GM21526 (cell line): ENCODE measurements around the gene UXT.
A peak's percentile ranks its signal among the peaks of the same experiment; 100 is the strongest.

Experiments used
- ATAC-seq: cut with Tn5 transposase; IDR thresholded peaks from one replicate; pipeline ENCODE4 v1.9.1; 2021; ENCODE audit warnings: moderate library complexity; ENCODE audit not compliant: unreplicated experiment, low FRiP score

The UXT gene

DNA sequence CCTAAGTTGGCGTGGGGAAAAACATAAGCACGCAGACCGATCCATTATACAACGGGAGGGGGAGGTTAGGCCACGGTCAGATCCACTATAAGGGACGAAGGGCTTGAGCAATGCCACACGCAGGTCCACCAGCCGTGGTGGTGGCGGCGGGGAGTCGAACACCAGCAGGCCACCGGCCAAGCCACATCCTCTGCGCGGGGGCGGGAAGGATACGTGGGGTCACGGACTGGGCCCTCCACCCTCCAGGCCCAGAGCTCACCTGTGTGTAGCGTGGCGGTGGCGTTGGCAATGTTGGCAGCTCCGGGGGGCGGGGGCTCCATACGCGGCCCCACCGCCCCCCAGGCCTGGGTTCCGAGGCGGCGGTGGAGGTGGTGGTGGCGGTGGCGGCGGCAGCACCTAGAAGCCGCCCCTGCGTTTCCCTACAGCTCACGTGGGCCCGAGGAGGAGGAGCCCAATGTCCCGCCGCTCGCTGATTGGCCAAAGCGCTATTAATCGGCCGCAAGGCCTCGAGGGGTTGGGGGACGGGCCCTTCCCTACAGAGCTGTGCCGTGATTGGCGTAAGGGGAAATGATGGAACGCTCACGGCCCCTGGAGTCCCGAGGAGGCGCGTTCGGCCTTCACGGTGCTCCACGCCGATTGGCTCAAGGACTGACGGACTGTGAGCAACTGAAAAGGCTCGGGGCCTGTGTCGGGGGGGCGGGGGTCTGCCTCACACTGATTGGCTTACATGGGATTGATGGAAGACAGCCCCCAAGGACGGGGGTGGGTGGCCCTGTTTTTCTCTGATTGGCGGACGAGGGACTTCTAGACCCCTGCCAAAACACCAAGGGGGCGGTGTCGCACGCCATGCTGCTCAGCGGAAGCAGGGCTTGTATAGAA, 8.6 kb downstream of the UXT start, which contains the start of gene ELK1:
ELK1 (minus strand) TSS at position 400 of the 879 bp plus-strand sequence. CDS start 9,122 bp downstream, outside the sequence.
- peak; percentile 79 for ATAC-seq

DNA sequence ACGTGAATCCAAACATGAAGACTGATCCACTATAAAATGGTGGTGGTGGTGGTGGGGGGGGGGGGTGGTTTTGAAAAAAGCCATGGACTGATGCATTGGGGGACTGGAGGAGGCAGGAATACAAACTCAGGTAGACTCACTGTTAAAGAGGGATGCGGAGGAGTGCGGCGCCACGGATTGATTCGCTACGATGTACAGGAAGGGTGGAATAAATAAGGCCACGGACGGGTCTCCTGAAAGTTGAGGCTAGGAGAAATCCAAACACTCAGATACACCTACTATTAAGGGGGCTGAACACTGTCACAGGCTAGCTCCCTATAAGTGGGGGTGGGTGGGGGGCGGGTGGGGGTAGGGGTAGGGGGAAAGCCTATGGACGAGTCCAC, 9.2 kb downstream of the UXT start:
- no peak for ATAC-seq

DNA sequence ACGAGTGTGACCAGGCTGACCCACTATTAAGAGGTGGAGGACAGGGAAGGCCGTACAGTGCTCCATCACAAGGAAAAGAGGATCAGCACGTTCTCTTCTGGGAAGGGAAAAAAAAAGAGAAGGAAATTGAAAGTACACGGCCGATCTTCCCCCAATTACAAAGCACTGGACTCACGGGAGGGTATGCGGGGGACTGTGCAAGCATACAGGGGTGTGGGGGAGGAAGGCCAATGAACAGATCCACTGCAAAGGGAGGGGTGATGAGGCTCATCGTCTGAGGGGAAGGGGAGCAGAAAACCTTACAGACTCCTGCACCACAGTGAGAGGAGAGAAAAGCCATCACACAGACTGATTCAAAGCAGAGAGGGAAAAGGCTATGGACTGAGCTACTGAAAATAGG, 9.7 kb downstream of the UXT start:
- no peak for ATAC-seq

DNA sequence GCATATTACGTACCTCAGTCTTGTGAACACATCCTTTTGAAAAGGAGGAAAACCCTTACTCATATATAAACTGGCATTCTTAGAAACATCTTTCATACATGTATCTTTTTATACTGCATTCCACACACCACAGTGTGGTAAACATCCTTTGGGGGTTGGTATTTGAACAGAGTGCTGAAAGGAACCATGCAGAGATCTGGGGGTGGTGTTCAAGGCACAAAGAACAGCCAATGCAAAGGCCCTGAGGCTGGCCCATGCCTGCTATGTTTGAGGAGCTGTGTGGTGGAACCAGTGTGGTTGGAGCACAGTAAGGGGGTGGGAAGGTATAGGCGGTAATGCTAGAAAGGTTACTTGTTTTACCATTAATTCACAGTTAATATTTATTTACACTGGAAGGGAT, 10.6 kb downstream of the UXT start:
- no peak for ATAC-seq

DNA sequence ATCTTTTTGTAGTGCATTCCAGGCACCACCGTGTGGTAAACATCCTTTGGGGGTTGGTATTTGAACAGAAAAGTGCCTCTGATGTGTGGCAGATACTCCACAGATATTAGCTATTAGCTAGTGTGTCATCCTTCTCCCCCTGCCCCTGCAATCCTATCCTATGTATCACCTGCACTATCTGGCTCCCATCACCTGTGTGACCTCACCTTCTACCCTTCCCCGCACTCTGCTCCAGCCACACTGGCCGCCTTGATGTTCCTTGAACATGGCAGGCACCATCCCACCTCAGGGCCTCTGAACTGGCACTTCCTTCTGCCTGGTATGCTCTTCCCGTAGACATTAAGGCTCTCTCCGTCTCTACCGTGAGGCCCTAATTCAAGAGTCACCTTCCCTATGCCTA, 12.3 kb downstream of the UXT start:
- ATAC-seq = no peak

DNA sequence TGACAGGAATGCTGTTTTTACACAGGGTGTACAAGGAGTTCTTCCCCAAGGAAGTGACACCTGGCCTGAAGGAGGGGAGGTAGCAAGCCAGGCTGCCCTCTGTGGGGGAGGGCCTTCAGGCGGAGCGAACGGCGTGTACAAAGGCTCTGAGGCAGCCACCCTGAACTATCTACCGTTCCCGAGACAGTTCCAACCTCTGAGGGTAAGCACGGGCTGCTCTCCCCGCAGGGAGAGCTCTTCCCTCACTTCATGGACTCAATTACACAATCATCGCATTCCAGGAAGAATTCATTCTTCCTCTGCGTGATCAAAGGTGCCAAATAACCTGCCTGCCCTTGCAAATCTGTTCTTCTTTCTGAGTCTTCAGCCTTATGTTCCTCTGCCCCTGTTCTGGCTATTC, 13.4 kb downstream of the UXT start:
- no peak for ATAC-seq

DNA sequence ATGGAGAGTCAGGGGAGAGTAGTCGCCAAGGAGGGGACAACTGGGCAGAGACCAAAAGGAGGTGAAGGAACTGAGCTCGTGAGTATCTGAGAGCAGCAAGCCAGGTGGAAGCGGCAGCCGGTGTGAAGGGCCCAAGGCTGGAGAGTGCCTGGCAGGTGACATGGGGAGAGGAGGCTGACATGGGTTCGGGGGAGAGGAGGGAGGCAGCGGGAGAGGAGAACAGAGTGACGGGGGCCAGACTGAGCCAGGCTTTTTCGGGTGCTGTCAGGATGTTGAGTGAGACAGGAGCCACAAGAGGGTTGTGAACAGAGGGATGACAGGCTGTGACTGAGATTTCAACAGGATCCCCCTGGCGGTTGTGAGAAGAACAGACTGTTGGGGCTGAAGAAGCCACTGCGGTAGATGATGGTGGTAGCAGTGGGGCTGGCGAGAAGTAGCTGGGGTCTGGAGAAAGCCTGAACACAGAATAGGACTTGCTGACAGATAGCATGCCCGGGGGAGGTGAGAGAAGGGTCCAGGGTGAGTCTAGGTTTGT, 14.4 kb downstream of the UXT start:
- ATAC-seq = no peak

DNA sequence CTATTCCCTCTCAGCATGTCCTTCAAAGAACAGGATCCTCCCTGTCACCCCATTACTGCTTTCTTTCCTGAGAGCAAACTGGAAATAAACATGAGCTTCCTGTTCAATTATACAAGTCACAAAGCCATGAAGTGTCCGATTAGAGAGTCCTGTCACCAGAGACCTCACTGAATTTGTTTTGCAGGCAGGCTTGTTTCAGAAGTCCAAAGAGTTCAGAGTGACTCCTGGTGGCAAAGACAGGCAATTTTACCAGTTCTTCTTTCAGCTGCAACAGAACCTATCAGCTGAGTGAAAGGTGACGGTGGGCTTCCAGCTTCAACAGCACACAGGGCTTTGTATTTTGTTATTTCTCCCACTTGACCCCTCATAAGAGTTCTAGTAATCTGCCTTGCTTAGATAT, 15.1 kb downstream of the UXT start:
- ATAC-seq = no peak

DNA sequence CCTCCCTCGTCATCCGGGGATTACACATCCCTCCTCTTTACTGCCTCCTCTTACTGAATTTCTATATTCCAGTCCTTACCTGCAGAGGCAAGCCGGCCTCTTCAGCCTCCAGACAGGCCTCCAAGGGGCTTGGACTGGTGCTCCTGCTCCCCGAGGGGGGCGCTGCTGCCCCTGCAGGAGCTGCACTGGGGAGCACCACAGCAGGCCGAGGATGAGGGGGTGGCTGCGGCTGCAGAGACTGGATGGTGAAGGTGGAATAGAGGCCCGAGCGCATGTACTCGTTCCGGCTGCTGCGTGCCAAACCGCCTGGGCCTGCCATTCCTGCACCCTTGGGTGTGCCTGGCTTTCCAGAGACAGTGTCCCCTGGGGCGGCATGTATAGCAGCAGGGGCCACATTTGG, 20.2 kb downstream of the UXT start:
- no peak for ATAC-seq

DNA sequence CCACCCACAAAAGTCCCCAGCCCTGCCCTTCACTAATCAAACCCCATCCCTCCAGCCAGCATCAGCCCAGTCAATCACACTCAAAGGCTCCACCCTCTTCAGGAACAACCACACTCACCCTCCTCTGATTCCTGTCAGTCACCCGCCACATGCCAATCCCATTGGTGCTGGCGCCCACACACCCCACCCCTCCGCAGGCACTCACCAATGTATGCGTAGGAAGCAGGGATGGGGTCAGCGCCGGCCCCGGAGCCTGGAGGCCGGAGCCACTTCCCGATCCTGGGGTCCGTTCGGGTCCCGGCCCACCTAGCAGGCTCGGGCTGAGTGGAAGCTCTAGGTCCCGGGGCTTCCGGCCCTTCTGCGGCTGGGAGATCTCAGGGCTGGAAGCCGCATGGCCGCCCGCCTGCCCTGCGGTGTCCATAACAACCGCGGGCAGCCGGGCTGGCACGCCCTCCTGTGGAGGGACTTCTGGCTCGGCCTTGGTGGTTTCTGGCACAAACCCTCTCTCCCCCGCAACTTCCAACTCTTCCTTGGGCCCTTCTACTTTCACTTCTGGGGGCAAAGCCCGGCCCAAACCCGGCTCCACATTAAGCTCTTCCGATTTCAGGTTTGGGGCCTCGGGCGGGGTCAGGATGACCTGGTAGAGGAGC, 21.3 kb downstream of the UXT start:
- ATAC-seq = no peak

DNA sequence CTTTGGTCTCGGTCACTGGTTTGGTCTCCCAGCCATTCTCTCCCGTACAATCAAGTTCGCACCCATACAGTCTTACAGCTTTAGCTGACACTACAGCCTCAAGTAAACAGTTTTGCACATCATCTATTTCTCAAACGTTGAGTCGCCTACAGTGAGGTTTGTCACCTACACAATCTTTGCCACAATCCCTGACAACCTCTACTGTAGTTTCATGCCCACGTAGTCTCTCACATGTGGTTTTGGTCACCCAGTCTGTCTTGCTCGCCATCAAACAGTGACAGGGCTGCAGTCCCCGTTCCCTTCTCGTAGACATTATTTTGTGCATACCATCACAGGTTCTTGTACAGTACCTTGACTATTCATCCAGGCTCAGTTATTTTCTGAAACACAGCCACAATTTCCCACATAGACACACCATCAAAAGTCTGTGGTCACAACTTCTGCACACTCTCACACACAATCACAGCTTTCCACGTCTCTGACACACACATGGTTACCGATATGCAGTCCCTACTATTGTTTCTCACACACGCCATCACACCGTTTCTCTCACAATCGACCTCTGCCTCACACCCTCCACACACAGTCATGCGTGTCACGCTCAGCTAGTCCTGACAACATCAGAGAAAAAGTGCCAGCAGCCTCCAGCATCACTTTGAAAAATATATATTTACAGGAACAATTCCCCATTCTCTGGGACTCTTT, 24.0 kb downstream of the UXT start:
- no peak for ATAC-seq

DNA sequence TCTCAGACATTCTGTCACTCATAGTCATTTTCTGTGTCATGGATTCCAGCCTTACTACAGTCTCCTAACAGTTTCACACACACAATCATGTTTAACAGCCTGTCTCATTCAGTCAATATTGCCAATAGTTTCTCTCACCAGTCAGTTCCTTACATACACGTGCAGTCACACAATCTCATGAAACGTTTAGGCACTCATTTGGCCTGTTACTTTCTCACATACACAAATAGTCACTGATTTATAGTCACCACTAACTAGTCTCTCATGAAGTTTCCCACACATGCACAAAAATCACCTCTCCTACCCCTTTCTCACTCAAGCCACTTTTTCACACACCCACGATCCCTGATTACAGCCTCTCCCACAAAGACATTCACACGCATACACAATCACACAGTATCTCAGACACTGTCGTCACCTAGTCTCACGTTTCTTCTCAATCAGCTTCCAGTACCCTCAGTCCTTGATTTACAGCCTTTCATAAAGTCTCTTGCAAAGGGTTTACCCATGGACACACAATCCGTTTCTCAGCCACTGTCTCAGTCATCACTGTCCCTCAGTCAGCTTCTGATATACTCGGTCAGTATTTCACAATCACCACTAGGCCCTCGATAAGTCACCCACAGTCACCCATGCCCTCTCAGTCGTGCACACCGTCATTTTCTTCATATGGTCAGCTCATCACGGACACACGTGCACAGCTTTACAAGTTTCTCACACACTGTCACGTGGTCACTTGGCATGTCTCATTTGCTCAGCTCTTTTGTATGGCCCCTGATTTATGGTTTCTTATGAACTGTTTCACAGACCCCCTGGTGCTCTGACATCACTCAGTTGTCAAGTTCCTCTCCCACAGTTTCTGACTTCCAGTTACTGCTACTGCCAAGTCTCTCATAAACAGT, 25.0 kb downstream of the UXT start:
- ATAC-seq = no peak

DNA sequence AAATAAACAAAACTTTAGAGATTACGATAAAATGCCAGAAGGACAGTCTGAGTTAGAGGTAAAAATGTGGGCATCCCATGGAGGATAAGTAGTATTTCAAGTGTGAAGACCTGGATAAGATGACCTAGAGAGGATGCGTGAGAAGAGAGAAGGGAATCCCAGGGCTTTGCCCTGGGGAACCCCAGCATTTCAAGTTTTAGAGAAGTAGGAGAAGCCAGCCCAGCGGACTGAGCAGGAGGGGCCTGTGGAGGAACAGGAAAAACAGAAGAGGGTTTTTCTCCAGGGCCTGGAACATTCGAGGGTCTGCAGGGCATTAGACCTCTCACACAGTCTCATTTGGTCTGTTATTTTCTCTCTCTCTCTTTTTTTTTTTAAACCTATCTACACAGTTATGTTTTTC, 26.3 kb downstream of the UXT start:
- ATAC-seq = no peak

DNA sequence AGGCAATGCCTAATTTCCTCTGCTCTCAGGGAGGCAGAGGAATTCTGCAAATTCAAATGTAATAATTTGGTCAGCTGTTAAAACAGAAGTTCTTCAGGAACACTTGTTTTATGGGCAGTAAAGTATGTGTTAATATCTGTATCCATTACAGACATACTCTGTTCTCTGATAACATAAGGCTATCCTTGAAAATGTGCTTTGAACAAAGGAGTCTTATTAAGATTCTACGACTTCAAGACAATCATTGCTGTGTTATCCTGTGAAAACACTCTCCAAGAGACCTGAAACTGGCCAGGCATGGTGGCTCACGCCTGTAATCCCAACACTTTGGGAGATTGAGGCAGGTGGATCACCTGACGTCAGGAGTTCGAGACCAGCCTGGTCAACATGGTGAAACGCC, 27.3 kb downstream of the UXT start:
- ATAC-seq = no peak

DNA sequence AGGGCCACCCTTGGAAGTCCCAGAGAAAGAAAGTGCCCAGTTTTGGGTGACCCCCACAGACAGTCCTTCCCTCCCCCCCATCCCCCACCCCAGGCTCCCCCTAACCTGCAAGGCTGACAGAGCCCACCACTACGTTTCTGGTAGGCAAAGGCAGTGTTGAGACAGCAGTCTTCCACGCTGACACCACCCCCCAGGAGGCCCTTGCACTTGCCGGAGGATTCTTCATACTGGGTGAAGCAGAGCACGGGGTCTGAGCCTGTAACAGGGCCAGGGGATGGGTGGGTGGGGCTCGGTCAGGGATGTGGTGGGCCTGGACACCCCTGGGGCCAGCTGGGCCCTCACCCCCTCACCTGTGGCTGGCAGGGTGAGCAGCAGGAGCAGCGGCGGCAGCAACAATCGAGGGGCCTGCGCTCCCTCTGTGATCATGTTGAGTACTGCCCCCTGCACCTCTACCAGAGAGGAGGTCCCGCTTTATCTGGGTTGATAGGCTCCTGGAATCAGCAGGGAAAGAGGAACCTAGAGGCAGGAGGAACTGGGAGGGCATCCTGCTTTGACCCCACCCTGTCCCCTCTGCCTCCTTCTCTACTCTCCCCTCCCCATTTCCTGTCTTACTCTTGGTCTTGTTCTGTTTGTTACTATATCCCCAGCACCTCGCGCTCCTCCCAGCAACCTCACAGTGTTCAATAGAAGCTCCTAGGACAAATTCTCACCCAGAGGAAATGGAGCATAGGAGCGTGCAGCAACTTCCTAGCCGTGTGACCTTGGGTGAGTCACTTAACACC, 29.4 kb downstream of the UXT start, which contains the start of gene CFP:
CFP (minus strand) TSS at position 512 of the 782 bp plus-strand sequence; CDS start at position 426, 86 bp downstream.
- ATAC-seq = no peak

DNA sequence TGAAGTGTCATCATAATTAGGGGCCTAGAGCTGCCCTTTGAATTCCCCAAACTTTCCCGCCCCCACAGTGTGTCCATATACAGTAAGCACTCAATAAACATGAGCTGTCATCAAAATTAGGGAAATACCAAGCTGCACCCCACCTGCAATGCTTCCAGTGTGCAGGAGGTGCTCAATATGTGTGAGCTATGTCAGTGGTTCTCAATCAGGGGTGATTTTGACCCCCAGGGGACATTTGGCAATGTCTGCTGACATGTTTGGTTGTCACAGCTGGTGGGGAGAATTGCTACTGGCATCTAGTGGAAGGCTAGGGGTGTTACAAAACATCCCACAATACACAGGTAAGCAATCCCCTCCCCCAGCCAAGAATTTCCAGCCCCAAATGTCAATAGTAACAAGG, 30.0 kb downstream of the UXT start:
- ATAC-seq = no peak

DNA sequence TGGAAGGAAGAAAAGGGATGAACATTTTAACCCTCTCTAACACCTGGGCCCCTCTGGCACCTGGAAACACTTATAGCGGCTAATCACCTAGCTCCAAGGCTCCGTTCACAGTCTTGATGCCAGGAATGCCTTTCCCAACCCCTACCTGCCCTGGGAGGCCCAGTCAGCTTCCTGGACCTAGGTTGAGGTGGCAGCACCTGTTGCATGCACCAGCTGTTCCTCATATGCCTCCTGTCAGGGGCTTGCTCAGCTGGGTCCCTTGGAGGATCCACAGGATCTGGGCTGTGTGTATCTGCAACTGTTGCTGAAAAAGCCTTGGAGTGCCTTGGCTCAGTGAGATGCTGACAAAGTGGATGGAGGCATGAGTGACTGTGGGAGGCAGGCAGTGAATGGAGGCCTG, 33.6 kb downstream of the UXT start:
- no peak for ATAC-seq

DNA sequence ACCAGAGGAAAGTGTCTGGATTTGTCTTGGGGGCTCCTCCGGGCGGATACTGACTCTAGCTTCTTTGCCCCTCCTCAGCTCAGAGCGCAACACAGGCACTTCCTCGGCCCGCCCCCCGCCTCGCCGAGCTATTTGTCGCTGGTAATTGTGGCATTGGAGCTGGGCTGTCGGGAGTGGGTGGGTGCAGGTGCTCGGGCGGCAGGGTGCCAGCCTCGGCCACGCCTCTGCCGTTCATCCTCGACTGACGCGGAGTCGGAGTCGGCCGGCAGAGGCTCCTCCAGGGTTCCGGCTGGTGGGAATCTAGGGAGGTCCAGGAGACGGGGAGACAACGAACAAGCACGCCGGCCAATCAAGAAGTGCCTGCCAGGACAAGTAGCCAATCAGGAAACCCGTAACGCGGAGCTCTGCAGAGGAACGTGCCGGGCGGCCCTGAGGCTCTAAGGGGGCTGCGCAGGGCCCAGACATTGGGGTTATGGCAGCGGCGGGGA, 35.4 kb downstream of the UXT start:
- no peak for ATAC-seq

DNA sequence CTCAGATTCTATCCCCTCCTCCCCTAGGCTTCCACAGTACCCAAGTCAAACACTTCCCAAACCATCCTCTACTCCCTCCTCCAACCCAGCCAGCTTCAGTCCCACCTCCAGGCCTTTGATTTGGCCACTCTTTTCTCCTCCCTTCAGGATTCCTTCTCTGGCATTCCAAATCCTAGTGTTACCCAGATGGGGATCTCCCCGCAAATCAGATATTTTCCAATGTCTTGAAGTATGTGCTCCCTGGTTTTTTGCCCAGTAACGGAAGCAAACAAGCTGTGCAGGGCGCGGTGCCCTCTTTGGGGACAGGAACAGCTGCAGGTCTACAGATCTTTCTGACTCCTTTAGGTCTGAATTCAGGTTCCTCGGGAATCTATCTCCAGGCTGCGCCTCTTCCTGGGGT, 37.1 kb downstream of the UXT start:
- no peak for ATAC-seq
